Stimulated activated CD4-positive, alpha-beta T cell treated with anti-CD3 and anti-CD28 coated beads, Interleukin-15, amount 100 ng/mL, for 24 hours (primary cell): Measurements from ENCODE around the gene ELP4.

Experiments used
- DNase-seq: peaks from one replicate; pipeline ENCODE4 v3.0.0-alpha.2; 2020

The ELP4 gene

DNA sequence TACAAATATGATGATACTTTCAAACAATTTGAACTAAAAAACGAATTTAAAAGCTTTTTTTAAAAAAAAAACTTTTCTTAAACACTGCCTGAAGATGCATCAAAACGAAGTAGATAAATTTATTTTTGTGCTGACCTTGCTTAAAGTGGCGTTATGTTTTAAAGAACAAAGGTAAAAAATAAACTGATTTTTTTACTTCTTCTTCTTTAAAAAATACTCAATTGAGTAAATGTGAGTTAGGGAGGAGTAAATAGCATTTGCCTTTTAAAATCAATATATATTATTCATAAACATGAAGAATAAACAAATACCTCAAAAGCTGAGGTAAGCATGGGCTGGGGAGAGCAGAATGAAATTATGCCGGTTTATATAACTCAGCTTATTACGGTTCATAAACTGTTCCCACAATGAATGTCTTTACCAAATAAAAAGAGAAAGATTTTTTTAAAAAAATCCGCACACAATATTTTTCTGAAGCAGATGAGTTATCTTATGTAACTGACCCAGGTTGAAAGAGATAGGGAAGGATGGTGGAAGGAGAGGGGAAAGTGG lies 292.5 kb downstream of the ELP4 start:
- no peak for DNase-seq

DNA sequence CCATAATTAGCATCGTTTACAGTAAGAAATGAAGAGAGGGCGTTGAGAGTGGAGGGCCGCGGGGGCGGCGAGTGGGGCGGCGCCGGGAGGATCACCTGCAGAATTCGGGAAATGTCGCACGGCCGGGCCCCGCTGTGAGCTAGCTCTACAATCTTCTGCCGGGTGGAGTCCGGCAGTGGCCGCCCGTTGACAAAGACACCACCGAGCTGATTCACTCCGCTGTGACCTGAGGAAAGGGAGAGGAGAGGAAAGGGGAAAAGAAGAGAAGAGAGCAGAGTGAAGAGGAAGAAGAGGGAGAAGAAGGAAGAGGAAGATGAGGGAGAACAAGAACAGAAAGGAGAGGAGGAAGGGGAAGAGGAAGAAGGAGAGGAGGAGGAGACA lies 293.0 kb downstream of the ELP4 start:
- no peak for DNase-seq

DNA sequence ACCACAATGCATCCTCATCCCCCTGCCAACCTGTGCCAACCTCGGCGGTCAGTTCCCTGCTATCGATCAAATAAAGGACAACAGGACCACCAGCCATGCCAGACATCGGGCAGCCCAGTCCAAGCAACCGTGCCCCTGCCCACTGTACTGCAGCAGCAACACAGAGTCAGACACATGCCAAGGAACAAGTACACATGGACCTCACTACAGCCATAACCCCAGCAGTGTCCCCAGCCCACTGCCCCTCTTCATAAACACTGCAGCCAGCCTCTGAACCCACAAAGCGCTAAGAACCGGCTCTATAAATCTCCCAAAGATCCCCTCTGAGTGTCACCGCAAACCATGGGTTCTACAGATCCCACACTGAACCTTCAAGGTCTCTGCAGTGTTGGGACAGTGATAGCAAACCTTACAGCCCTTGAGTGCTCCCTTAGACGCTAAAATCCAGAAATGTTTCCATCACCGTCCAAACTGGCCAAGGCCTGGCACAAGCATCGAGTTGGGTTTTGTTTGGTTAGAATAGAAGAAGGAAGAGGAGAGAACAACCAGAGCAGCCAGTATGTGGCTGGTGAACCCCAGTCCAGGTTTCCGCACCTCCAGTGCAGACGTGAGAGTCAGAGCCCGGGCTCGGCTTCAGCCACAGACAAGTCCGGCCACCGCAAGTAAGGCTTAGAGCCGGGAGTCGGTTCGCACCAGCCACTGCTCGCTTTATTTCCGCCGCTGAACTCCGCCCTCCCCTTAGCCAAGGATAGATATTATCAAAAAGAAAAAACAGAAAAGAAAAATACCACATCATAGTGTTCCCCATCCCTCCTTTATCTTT lies 293.6 kb downstream of the ELP4 start:
- DNase-seq, result no peak

DNA sequence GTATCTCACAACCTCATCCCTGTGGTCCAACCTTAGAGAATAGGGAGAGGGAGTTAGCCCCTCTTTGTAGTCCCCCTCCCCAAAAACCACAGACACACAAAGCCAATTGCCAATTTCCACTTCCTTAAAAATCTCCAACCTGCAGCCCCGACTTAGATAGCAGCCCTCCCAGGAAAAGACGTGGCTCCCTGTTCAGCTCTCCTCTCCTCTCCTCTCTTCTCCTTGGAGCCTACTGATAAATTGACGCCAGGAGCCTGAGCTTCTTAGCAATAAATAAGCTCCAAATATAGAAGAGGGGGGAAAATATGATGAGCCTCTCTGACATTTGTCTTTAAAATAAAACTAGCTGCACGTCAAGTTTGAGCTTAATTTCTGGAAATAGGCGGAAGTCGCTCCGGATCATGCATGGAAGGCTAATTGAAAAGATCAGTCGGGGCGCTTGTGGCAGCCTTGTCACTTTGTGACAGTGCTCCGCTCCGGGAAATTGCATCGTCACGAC lies 294.3 kb downstream of the ELP4 start:
- DNase-seq, result no peak

GRCh38 chr11:31804312-31805036 lies 294.9 kb downstream of the ELP4 start:
- DNase-seq, result no peak

DNA sequence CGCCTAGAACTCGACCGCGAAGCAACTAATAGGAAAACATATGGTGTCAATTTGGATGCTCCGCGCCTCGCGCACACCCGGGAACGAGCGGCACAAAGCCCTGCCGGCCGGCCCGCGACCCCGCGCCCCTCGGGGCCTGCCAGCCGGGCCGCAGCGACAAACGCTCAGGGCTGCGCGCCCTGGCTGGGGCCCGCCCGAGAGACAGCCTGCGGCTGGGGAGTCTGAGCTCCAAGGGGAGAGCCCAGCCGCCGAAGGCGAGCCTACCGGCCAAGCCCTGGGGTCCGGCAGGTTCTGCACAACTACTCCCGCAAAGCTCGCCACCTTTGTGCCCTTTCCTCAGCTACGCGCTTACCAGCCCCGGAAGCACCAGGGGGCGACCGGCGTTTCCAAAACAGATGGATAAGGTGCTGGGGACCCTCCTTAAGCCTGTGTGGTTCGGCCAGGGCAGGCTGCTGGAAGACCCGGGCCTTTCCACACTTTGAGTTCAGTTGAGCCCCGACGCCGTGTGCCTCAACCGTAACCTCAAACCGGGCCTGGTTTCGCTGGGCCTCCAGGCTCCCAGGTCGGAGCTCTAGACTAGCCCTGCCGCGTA lies 295.6 kb downstream of the ELP4 start:
- no peak for DNase-seq

DNA sequence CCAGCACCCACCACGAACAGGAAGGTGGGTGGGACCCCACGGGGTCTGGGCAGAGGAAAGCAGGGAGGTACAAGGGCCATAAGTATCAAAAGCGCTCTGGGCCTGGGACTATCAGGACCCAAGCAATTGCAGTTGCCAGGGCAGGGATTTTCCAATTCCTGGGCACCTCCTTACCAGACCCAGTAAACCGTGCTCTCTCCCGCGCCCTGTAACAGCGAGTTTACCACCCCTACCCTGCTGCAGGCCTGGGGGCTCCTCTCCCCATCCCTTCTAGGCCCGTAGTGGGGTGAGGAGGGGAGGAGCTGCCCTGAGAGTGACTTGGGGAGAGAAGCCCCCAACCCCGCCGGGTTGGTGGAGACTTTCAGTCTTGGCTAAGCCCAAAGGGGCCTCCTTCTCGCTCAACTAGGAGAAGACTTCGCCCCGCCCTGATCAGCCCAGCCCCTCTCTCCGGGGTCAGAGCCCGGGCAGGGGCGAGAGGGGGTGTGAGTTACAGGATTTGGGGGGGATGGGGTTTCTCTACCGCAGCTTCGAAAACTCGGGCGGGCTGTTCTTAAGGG lies 296.1 kb downstream of the ELP4 start:
- no peak for DNase-seq

DNA sequence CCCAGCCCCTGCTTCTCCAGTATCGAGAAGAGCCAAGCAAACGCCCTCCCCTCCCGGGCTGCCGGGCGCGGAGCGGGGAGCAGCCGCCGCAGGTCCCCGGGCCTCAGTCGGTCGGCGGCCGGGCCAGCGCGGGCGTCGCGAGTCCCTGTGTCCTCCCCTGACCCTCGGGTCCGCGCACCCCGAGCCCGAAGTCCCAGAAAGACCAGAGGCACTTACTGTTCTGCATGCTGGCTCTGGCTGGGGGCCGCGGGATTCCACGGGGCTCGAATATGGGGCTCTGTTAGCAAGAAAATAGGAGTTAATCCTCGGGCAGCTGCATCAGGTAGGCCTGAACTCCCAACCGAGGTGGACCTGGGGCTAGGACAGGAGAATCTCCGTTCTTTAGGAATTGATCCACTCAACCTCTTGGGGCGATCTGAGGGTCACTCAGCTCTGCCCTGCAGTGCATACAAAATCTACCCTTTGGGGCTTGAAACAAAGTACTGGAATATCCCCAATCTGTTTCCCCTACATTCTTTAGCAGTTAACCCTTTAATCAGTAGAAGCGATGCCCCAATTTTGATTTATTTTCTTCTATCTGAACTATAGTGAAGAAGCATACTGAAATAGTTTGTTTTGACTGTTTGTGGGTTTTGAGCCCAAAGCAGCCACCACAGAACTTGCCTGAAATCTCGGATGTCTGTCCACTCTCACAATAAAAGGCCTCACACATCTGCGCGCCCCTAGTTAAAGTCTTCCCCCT lies 296.8 kb downstream of the ELP4 start:
- DNase-seq, result no peak

DNA sequence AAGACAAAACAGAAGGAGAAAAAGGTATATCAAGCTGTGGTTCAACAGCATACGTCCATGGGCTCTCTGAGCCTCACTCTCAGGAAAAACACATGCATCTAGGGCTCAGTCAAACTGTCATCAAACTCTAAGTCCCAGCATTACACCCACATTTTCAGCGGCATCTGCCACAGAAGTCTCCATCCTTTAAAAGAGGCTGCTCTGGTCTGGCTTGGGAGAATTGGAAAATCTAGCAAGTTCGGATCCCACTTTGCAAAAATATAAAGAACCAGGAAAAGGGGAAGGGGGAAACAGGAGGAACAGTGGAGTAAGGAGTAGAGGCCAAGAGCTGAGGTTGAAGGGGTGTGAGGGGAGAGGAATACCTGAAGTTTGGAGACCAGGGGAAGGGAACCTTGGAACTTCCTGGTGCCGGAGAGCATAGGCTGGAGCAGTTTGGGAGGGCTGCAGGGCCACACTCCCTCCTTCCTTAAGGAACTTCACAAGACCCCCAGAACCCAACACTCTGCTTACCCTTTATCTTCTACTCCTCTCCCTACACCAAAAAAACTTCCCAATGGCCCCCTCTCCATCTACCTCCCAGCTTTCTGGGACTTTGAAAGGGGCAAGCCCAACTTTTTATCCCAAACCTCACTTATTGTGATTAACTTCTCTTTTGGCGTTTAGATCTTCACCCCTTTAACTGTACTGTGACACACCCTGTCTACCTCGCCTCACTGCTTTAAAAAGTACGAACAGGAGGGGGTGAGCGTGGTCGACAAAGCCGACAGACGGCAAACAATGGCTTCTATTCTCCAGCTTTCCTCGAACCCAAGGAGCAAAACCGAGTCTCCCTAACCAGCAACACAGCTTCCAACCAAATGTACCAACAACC lies 297.6 kb downstream of the ELP4 start:
- DNase-seq, result no peak

GRCh38 chr11:31807799-31808667 lies 298.5 kb downstream of the ELP4 start:
- no peak for DNase-seq

DNA sequence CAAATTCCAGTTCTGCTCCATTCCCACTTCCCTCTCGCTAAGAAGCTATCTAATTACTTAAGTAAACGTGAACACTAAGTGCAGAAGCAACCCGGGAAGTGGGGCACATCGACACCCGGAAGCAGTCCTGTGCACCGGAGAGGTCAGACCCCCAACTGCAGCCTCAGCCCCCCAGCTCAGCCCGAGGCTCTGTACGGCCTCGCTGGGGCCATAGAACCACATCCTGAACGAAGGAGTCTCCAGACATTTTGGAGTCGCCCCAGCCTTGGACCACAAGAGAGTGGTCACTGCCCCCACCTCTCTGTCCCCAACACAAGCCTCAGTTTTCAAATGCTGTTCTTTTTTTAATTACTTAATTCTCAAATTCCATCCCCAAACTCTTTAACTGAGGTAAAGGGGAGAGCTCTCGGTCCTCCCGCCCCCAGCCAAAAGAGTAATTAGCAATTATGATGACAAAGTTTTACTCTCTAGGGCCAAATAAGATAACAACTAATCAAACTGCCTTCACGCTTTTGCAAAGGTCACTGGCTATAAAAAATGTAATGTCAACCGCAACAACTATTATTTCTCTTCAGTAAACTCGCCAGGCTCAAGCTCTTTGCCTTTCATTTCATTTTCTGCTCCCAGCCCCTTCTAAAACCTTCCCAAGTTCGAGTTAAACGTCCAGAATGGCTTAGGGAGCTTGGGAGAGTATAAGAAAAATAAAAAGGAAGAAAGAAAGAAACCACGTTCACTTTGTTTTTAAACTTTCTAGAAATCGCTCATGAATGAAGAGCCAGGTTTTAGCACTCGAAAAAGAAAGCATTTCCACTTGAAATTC lies 299.4 kb downstream of the ELP4 start:
- no peak for DNase-seq

GRCh38 chr11:31809541-31809856 lies 299.9 kb downstream of the ELP4 start:
- no peak for DNase-seq

DNA sequence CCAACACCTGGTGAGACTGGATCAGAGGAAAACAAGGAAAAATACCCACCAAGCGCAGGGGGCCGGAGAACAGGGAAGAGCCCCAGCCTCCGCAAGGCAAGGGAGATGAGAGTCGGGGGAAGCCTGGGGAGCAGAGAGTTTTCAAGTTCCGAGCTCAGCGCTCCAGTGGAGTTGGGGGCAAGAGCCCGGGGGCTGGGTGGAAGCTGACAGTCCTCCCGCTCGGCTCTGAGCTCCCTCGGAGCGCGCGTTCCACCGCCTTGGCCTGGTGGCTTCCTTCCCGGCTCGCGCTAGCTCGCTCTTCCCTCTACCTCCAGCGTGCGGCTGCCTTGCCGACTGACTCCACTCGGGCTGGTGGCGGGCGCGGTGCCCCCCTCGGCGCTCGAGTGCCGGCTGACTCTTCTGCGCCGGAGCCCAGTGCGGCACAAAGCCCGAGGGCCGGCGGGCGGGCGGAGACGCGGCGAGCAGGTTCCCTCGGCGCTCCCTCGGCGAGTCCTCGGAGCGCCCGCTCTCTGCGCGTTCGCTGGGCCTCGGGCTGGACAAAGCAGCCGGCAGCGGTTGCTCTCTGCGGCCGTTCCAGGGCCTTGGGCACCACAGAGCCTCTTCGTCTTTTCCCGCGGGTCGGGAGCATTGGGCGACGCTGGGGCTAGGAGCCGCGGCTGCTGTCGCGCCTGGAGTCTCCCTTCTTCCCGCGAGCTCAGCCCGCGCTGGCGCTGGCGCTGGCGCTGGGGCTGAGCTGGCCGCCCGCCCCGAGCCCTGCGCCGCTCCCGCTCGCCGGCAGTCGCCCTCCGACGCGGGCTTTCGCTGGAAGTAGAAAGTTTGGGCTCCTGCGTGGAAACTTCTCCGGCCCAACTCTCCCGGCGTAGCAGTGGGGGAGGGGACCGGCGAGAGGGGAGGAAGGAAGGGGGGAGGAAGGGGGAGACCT lies 300.6 kb downstream of the ELP4 start:
- DNase-seq, result no peak

GRCh38 chr11:31810779-31811647 lies 301.4 kb downstream of the ELP4 start, which contains the start of gene PAX6:
PAX6 (minus strand) TSS chr11:31811322; CDS start chr11:31806411, 4,911 bp downstream.
- peak; percentile 65 for DNase-seq

DNA sequence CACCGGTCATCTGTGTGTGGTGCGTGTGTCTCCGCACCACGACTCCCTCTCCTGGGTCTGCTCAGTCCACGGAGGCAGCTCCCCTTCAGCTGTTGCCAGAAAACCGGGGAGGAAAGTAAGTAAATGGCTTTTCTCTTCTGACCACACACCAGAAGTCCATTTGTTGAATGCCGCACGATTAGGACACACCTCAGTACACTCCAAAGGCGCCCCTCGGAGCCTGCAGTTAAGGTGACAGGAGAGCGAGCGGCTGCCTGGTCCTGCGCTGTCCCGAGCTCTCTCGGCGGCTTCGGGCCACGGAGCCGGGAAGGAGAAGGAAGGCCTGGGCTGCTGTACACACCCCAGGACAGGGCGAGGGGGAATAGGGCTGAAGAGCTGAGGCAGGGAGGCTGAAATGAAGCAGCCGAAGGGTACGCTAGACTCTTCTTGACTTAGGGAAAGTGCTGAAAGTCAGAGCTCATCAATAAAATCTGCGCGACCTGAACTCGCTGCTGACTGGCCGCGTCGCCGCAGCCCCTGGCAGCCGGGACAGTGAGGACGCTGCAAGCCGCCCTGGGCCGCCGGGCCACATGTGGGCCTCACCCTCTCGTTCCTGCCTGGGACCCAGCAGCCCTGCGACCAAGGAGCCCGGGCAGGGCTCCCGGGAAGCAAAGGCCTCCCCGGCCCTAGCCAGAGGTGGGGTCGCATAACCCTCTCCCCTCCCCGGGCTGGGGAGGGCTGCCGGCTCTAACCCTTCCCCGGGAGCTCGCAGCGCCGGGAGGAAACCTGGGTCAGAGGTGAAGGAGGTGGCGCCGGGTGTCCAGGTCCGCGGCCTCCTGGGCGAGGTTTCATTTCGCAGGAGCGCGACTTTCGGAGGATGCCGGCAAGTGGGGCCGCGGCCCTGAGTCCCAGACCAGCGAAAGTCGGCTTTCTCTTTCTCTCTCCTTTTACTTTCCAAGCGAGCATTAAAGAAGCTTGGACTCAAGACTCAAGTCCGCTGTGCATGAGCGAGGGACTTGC lies 303.1 kb downstream of the ELP4 start:
- DNase-seq, result no peak
